HG02623 (cell line): ENCODE data around the gene ARHGAP32.

Source experiments
- ATAC-seq: cut with Tn5 transposase; IDR thresholded peaks from one replicate; pipeline ENCODE4 v1.9.1; 2021; ENCODE audit warnings: moderate library complexity; ENCODE audit not compliant: unreplicated experiment

Gene ARHGAP32

DNA sequence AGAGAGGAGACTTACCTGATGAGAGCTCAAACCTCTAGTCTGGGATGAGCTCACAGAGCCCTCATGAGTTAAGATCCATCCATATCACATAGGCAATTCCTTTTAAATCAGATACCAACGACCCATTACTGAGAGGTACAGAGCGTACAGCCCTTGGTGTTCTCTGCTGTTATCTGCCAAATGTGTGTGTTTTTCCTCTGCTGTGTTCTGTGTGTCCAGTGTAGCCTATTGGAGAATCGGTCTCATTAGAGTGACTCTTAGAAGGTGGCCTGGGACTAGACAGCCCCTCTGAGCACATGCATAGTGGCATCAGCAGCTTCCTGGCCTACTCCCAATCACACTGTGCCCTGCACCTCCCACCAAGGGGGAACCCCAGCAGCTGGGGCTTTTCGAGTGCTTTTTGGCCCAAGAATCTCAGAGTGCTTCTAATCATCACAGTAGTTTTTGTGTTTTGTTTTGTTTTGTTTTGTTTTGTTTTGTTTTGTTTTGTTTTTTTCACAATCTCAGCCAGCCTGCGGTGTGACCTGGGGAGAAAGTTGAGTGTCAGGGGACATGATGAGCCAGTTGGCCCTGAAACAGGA lies 274.9 kb downstream of the ARHGAP32 start:
- ATAC-seq, result peak; percentile 45

DNA sequence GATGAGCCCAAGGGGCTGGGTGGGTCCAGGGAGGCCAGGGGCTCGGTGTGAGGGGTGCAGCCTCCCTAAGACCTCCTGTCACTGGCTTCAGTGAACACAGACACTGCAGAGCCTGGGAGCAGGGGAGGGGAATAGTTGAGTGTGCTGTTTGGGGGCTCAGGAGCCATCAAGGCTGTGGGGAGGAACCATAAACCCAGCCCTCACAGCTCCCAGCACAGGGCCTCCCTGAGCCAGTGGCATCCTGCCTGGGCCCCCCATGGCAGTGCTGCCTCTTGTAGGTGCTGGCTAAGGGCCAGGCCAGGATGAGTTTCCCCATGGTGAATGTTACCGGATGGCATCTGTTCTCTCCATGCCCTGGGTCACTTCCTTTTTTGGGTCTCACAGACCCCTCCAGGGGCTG lies 275.4 kb downstream of the ARHGAP32 start:
- ATAC-seq, result no peak

DNA sequence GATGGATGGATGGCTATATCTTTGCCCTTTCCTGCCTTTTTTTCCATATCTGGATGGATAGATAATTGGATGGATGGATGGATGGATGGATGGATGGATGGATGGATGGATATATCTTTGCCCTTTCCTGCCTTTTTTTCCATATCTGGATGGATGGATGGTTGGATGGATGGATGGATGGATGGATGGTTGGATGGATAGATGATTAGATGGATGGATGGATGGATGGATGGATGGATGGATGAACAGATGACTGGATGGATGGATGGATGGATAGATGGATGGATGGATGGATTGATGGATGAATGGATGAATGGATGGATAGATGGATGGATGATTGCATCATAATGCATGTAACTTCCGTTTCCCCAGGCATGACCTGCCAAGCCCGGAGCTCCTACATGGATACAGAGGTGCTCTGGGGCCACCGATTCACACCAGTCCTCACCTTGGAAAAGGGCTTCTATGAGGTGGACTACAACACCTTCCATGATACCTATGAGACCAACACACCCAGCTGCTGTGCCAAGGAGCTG lies 276.0 kb downstream of the ARHGAP32 start:
- no peak for ATAC-seq

DNA sequence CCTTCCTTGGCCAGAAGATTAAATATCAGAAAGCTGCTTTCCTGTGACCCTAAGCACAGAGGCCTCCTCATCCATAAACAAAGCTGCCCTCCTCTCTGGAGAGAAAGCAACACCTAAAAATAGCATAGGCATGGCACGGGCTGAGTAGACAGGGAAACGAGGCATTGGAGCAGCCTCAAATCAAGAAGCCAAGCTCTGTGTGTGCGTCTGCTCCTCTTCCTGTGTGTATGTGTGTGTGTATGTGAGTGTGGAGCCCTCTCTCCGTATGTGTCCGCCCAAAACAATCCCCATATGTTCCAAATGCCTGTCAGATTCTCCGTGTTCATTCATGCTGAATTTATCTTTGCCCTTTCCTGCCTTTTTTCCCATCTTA lies 277.0 kb downstream of the ARHGAP32 start:
- ATAC-seq, result no peak
